ENCODE data around the gene ATP6V1A.

The ATP6V1A gene

DNA sequence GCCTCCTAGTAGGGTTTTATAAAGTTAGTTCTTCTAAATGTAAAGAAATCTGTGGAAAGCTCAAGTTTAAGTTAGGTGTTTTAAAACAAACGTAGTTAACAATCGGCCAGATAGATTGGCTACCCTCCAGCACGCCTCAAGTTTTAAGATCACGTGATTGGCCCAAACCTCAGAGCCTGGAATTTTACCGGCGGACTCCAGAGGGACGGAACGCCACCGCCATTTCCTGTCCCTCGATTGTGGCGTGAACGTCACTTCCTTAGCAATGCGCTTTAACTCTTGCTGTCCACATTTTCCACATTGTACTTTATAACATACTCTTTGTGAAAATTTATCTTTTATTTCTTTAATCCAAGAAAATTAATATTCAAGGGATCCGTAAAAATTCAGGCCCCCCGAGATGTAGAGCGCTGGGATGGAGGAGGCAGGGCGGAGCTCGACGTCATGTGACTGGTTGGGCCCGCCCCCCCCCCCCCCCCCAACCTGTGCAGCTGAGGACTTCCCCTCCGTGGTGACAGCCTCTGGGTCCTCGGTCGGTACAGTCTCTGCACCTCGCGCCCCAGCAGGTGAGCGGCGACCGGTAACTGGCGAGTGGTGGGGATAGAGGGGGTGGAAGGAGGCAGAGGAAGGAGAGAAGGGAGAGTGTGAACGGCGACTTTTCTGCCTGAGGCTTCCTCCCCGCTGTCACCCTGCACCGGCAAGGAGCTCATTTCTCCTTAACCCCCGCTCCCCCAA, at the start of gene ATP6V1A:
Gene ATP6V1A, plus strand, starts transcription at position 488 of the 735 bp plus-strand sequence. CDS start 31,719 bp downstream, outside the sequence.
- DNase-seq (ENCODE audit: low read depth): peak; percentile 79

DNA sequence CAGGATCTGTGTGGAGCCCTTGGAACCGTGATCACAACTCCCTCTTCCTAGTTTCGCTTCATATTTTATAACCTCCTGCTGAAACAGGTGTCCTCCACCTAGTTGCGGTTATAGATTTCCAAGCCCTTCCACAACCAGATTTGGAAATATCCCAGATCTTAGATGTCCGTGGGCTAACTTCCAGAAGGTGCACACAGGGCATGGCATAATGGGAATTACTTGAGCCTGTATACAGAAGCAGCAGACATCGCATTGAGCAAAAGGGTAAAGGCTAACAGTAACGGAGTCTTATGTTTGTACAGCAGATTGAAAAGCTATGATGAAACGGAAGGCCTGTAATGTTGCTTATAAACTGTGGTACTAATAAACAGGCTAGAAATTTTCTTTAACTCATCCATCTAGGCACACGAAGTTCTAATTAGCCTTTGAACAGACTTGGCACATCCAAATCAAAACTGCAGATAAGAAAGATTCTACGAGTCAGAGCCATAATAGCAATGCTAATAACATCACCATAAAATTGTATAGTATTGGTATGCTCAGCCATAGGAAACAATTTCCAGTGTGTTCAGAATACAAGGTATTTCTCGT, 49.2 kb upstream of the ATP6V1A start:
- DNase-seq (ENCODE audit: low read depth): no peak

DNA sequence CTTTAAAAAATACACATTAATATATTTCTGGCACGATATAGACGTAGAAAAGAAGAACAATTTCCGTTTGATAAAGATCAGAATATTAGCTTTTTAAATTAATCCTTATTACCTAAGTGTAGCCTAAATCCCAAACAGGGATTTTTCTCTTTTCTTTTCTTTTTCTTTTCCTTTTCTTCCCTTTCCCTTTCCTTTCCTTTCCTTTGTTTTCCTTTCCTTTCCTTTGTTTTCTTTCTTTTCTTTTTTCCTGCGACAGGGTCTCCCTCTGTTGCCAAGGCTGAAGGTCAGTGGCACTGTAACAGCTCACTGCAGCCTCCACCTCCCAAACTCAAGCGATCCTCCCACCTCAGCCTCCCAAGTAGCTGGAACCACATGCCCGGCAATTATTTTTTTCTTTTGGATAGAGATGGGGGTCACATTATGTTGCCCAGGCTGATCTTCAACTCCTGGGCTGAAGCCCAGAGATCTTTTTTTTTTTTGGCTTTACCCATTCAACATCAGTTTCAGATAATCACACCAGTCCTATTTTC, 48.6 kb upstream of the ATP6V1A start:
- no peak for DNase-seq (ENCODE audit: low read depth)

DNA sequence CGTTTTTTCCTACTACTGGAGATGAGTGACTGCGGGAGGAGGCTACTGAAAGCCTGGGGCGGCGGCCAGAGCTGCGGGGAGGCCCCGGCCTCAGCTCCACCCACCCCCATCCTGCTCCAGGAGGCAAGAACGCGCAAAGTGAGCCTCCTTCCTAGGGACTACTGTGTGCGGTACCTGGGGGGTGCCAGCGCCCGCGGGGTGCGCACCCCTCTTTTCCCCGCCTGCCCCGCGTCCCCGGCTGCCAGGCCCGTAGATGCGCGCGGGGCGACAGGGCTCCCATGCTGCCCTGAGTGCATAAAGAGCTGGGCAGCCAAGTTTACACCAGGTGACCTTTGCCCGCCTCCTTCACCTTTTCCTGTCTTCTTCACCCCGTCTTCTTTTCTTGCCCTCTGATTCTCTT, 47.9 kb upstream of the ATP6V1A start:
- no peak for DNase-seq (ENCODE audit: low read depth)

GRCh38 chr3:113707835-113708234, 39.0 kb upstream of the ATP6V1A start:
- DNase-seq (ENCODE audit: low read depth): no peak

- no peak for DNase-seq (ENCODE audit: low read depth)
These were observed 34.7 kb upstream of the ATP6V1A start for GRCh38 chr3:113712129-113712528.

GRCh38 chr3:113714702-113715101, 32.1 kb upstream of the ATP6V1A start:
- DNase-seq (ENCODE audit: low read depth): no peak

DNA sequence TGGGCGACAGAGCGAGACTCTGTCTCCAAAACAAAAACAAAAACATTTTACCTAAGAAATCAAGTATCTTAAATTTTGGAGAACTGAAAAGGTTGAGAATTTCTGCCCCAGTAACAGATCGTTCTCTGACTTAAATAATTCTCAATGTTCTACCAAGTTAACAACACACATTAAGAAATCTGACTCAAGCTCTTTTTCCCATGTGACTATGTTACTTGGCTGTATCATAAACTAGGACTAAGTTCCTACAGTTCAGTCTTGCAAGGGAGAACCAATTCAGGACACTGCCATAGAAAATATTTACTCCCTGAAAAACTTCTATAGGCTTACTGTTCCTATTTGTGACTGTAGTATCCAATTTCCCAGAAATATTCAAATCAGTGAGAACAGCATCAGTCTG, 29.5 kb upstream of the ATP6V1A start:
- no peak for DNase-seq (ENCODE audit: low read depth)

GRCh38 chr3:113717818-113718217, 29.0 kb upstream of the ATP6V1A start:
- DNase-seq (ENCODE audit: low read depth): no peak

DNA sequence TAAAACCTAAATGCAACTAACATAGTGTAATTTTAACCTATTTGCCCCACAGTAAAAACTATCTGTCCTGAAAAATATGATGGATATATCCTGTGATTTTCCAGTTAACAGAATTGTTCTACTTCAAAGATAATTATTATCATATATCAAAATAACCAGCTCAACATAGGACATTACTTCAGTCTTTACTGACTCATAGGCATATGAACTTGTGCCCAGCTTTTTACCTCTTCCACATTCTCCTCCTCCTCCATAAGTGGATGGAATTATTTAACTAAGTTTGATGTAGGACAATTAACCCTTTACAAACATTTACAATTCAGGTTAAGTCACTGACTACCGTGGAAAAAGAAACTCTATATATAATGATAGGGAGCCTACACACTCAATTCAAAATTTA, 27.5 kb upstream of the ATP6V1A start:
- no peak for DNase-seq (ENCODE audit: low read depth)

- DNase-seq (ENCODE audit: low read depth): no peak
These were observed 27.1 kb upstream of the ATP6V1A start for GRCh38 chr3:113719758-113720157.

- DNase-seq (ENCODE audit: low read depth): no peak
These were observed 25.2 kb upstream of the ATP6V1A start for GRCh38 chr3:113721636-113722035.

GRCh38 chr3:113728661-113729060, 18.2 kb upstream of the ATP6V1A start:
- no peak for DNase-seq (ENCODE audit: low read depth)

GRCh38 chr3:113730550-113730949, 16.3 kb upstream of the ATP6V1A start:
- DNase-seq (ENCODE audit: low read depth): no peak

GRCh38 chr3:113731694-113732093, 15.1 kb upstream of the ATP6V1A start:
- DNase-seq (ENCODE audit: low read depth): no peak

GRCh38 chr3:113736548-113737089, 10.2 kb upstream of the ATP6V1A start:
- DNase-seq (ENCODE audit: low read depth): no peak

DNA sequence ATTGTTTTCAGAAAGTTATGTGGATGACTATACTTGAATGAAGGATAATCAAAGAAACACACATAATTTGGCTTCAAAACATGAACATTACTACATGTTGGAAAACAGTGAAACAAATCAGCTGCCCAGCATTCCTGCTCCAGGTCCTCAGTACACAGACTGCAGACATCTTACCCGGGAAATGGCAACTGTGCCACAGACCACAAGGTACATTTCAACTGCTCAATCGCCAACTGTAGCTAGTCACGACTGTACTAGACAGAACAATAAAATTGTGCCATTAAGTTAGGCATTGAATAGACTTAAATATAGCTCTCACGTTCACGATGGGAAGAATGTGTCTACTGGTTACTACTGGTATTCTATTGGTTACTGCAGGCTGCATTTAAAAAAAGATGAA, 5.7 kb upstream of the ATP6V1A start:
- no peak for DNase-seq (ENCODE audit: low read depth)

DNA sequence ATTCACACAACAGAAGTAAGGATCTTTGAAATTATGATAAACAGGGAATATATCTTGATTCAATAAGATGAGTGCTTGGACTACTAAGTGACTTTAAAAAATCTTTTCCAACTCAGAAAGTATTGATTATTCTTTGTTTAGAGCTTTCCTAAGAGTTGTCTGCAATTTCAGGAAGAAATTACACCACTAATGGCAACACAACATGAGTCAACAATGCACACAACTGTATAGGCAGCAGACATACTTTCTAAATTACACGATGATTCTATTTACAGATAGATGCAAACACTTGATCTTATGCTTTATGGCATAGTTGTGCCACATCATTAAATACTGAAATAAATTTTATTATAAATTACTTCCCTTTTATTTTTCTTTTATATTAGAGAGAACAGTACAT, 5.2 kb upstream of the ATP6V1A start:
- no peak for DNase-seq (ENCODE audit: low read depth)

GRCh38 chr3:113743006-113743630, 3.7 kb upstream of the ATP6V1A start:
- no peak for DNase-seq (ENCODE audit: low read depth)

- peak; percentile 59 for DNase-seq (ENCODE audit: low read depth)
These were observed 1.7 kb upstream of the ATP6V1A start for GRCh38 chr3:113744941-113745755.

GRCh38 chr3:113745756-113746547, 883 bp upstream of the ATP6V1A start, which contains the start of gene NAA50:
TSS of gene NAA50 (minus strand) at chr3:113746249. CDS start at chr3:113745949, 300 bp downstream.
- peak; percentile 96 for DNase-seq (ENCODE audit: low read depth)
